SK-N-SH (cell line): ENCODE measurements around the gene SAP30BP. TPM values are rescaled to one million over a fixed set of nuclear protein-coding genes. Genes with fewer than 3 reads are reported as not detected.
A peak's percentile ranks its signal among the peaks of the same experiment; 100 is the strongest.

ENCODE experiments used
- CTCF ChIA-PET: fragments of 300-600, 350-600 bp; formaldehyde crosslinking; extraction: SDS; loops from one replicate; lab custom pipeline; 2021; lab: Yijun Ruan, JAX
- POLR2A ChIA-PET: fragments of 350-600 bp; sonication (Branson Sonifier 250); formaldehyde crosslinking; extraction: SDS; loops from one replicate; lab custom pipeline; 2020; ENCODE audit warnings: antibody characterized with exemption, inconsistent platforms; lab: Yijun Ruan, JAX
- DNase-seq: peaks from one replicate; pipeline ENCODE4 v3.0.0; 2012
- H2AFZ ChIP-seq: fragments of 200-600 bp; sonication (generic); 2 replicates; pipeline ENCODE4 v1.8.1; 2016; ENCODE audit warnings: antibody characterized with exemption, mild to moderate bottlenecking, low read depth
- H3F3A ChIP-seq: fragments of 200-600 bp; sonication (generic); replicated peaks from 2 replicates; pipeline ENCODE3; 2016; ENCODE audit warnings: antibody characterized with exemption, mild to moderate bottlenecking; ENCODE audit not compliant: insufficient read depth
- H3K27ac ChIP-seq, 2 experiments: fragments of 200-500 bp in 1 of 2; fragments of 200-600 bp in 1 of 2; sonication (Bioruptor generic) in 1 of 2; sonication (generic), shearing (Covaris generic) in 1 of 2; 2 replicates each; pipeline versions ENCODE4 v1.5.1 to v1.6.1; 2014 to 2016; ENCODE audit warnings: low read depth in 2 of 2, inconsistent platforms in 1 of 2, low read length in 1 of 2, mild to moderate bottlenecking in 1 of 2, mixed read lengths in 1 of 2
- H3K27me3 ChIP-seq: fragments of 200-600 bp; sonication (generic), shearing (Covaris generic); 2 replicates; pipeline ENCODE4 v1.6.1; 2016; ENCODE audit warnings: mixed run types; ENCODE audit not compliant: insufficient read depth
- H3K36me3 ChIP-seq, 2 experiments: fragments of 200-500 bp in 1 of 2; fragments of 200-600 bp in 1 of 2; sonication (Bioruptor generic) in 1 of 2; sonication (generic) in 1 of 2; replicated peaks in 1 of 2; 2 replicates each; pipeline versions ENCODE3 to v1.5.1; 2014 to 2016; ENCODE audit warnings: low read length in 1 of 2, mild to moderate bottlenecking in 1 of 2; ENCODE audit not compliant: insufficient read depth in 2 of 2, control insufficient read depth in 1 of 2
- H3K4me1 ChIP-seq, 2 experiments: fragments of 200-500 bp in 1 of 2; fragments of 200-600 bp in 1 of 2; sonication (Bioruptor generic) in 1 of 2; sonication (generic), shearing (Covaris generic) in 1 of 2; 2 replicates each; pipeline versions ENCODE4 v1.5.1 to v1.6.1; 2014 to 2016; ENCODE audit warnings: low read depth in 1 of 2, low read length in 1 of 2, mixed run types in 1 of 2; ENCODE audit not compliant: insufficient read depth in 2 of 2, control insufficient read depth in 1 of 2
- H3K4me2 ChIP-seq: fragments of 200-600 bp; sonication (generic), shearing (Covaris generic); 2 replicates; pipeline ENCODE4 v1.6.1; 2017; ENCODE audit warnings: mixed run types
- H3K4me3 ChIP-seq, 2 experiments: fragments of 200-500 bp in 1 of 2; fragments of 200-600 bp in 1 of 2; sonication (Bioruptor generic) in 1 of 2; sonication (generic), shearing (Covaris generic) in 1 of 2; 2 replicates each; pipeline versions ENCODE4 v1.5.1 to v1.8.1; 2014 to 2016; ENCODE audit warnings: low read depth in 2 of 2, inconsistent platforms in 1 of 2, low read length in 1 of 2, mild to moderate bottlenecking in 1 of 2, mixed read lengths in 1 of 2, moderate library complexity in 1 of 2
- H3K79me2 ChIP-seq: fragments of 200-600 bp; sonication (generic); 2 replicates; pipeline ENCODE4 v1.8.1; 2017; ENCODE audit warnings: mild to moderate bottlenecking; ENCODE audit not compliant: insufficient read depth
- H3K9ac ChIP-seq: fragments of 200-600 bp; sonication (generic); 2 replicates; pipeline ENCODE4 v1.6.1; 2017; ENCODE audit warnings: mixed run types
- H3K9me2 ChIP-seq: fragments of 200-600 bp; sonication (generic); 2 replicates; pipeline ENCODE4 v1.6.1; 2017; ENCODE audit warnings: mixed run types
- H3K9me3 ChIP-seq: fragments of 200-600 bp; sonication (generic); 2 replicates; pipeline ENCODE4 v1.6.1; 2017; ENCODE audit warnings: mixed run types, mild to moderate bottlenecking, moderate library complexity
- H4K20me1 ChIP-seq: fragments of 200-600 bp; sonication (generic); 2 replicates; pipeline ENCODE4 v1.6.1; 2017; ENCODE audit warnings: mild to moderate bottlenecking, mixed run types; ENCODE audit not compliant: insufficient read depth
- CHD2 ChIP-seq: fragments of 150-350 bp; IDR thresholded peaks from 2 replicates; pipeline ENCODE4 v1.6.1; 2018; ENCODE audit warnings: low read length; ENCODE audit not compliant: partially characterized antibody
- ELF1 ChIP-seq: IDR thresholded peaks from 2 replicates; pipeline ENCODE4 v1.4.0; 2012
- EP300 ChIP-seq, 2 experiments: IDR thresholded peaks; 2 replicates each; pipeline versions ENCODE4 v1.4.0 to v1.6.1; 2012; ENCODE audit warnings: borderline replicate concordance in 1 of 2, low read depth in 1 of 2, low read length in 1 of 2
- FOSL2 ChIP-seq: IDR thresholded peaks from 2 replicates; pipeline ENCODE4 v1.4.0; 2012; ENCODE audit warnings: low read depth, mild to moderate bottlenecking, moderate library complexity, borderline replicate concordance
- GABPA ChIP-seq: IDR thresholded peaks from 2 replicates; pipeline ENCODE4 v1.4.0; 2012; ENCODE audit warnings: low read depth, mild to moderate bottlenecking
- GATA2 ChIP-seq: sonication (generic); formaldehyde crosslinking; IDR thresholded peaks from 2 replicates; pipeline ENCODE4 v1.5.0; 2020; ENCODE audit warnings: mild to moderate bottlenecking, missing genetic modification reagents
- IRF3 ChIP-seq: fragments of 150-350 bp; IDR thresholded peaks from 2 replicates; pipeline ENCODE4 v1.6.1; 2016; ENCODE audit warnings: mild to moderate bottlenecking, low read depth, low read length
- MAX ChIP-seq: IDR thresholded peaks from 2 replicates; pipeline ENCODE4 v1.4.0; 2012; ENCODE audit warnings: low read depth
- MEF2A ChIP-seq: IDR thresholded peaks from 2 replicates; pipeline ENCODE4 v1.4.0; 2012; ENCODE audit warnings: low read depth, borderline replicate concordance
- MXI1 ChIP-seq: IDR thresholded peaks from 2 replicates; pipeline ENCODE4 v1.6.1; 2012; ENCODE audit warnings: mild to moderate bottlenecking, low read depth, low read length, improper control_type of control experiment
- NFIC ChIP-seq: IDR thresholded peaks from 2 replicates; pipeline ENCODE4 v1.4.0; 2012; ENCODE audit warnings: borderline replicate concordance
- POLR2AphosphoS5 ChIP-seq: IDR thresholded peaks from 2 replicates; pipeline ENCODE4 v1.6.1; 2012; ENCODE audit warnings: low read depth, low read length
- RAD21 ChIP-seq: IDR thresholded peaks from 2 replicates; pipeline ENCODE4 v1.6.1; 2012; ENCODE audit warnings: mild to moderate bottlenecking, low read length
- RCOR1 ChIP-seq: fragments of 150-350 bp; IDR thresholded peaks from 2 replicates; pipeline ENCODE4 v1.6.1; 2017; ENCODE audit warnings: antibody characterized with exemption, low read length
- REST ChIP-seq: IDR thresholded peaks from 2 replicates; pipeline ENCODE4 v1.6.1; 2012; ENCODE audit warnings: mild to moderate bottlenecking, low read depth, low read length, moderate library complexity
- RFX5 ChIP-seq: IDR thresholded peaks from 2 replicates; pipeline ENCODE4 v1.6.1; 2012; ENCODE audit warnings: mild to moderate bottlenecking, improper control_type of control experiment, low read length
- RXRA ChIP-seq: IDR thresholded peaks from 2 replicates; pipeline ENCODE4 v1.4.0; 2012; ENCODE audit warnings: low read depth, mild to moderate bottlenecking, borderline replicate concordance
- SMC3 ChIP-seq: IDR thresholded peaks from 2 replicates; pipeline ENCODE4 v1.6.1; 2012; ENCODE audit warnings: low read depth, low read length, improper control_type of control experiment
- TCF12 ChIP-seq: IDR thresholded peaks from 2 replicates; pipeline ENCODE4 v1.4.0; 2012
- TEAD4 ChIP-seq: IDR thresholded peaks from 2 replicates; pipeline ENCODE4 v1.4.0; 2012; ENCODE audit warnings: mild to moderate bottlenecking, borderline replicate concordance; ENCODE audit not compliant: insufficient read depth
- USF2 ChIP-seq: fragments of 150-350 bp; IDR thresholded peaks from 2 replicates; pipeline ENCODE4 v1.6.1; 2017; ENCODE audit warnings: antibody characterized with exemption, low read length, low read depth, borderline replicate concordance
- YY1 ChIP-seq: IDR thresholded peaks from 2 replicates; pipeline ENCODE4 v1.4.0; 2012; ENCODE audit warnings: low read depth, mild to moderate bottlenecking
- WGBS: methylation state at CpG from one replicate; pipeline ENCODE4 v1.1.6; 2017; ENCODE audit warnings: low lambda C conversion rate; 5-methylcytosine and 5-hydroxymethylcytosine counted together
- polyA plus RNA-seq, 3 experiments: library from polyadenylated mRNA; depleted of rRNA; stranded (reverse); fragments of >200 nt; gene quantifications; 2 replicates each; pipeline ENCODE4 v1.2.3, GENCODE V29; 2012

The SAP30BP gene
- polyA plus RNA-seq, 1 of the 3 experiments (the other 2 are of a cell fraction) = 158 TPM

- WGBS = 57% methylated on average over 10 of the region's 12 CpGs
- no peak overlapping the region; a peak in 1 of 4 replicates for H3K27ac ChIP-seq
- no peak overlapping the region for H2AFZ ChIP-seq
- ChIA-PET POLR2A (interaction anchor here (1.2 kb wide), 1 partner anchor 116 kb away, joined by 9 read pairs; no protein-coding TSS in a partner anchor), CTCF (interaction anchor here (0.6 to 37.9 kb wide), 63 partner anchors 6 to 370 kb away, joined by 3 to 1370 read pairs (median 7); partner anchors contain the start of genes GALK1, MRPS7, MYO15B and RECQL5)
- peaks cover 18% of the 10 kb centered on the region for H4K20me1 ChIP-seq
- H3K9me3 ChIP-seq = no peaks in the 10 kb centered on the region
- peaks cover 0 to 44% of the 10 kb centered on the region in 2 experiments for H3K36me3 ChIP-seq
- H3K4me1 ChIP-seq = peaks cover 12 to 15% of the 10 kb centered on the region in 2 experiments; a peak in 3 of 4 replicates
- TF ChIP-seq USF2 = no peak
- no peak for TF ChIP-seq CHD2
- TF ChIP-seq RAD21 = no peak
- H3K4me2 ChIP-seq = no peak overlapping the region
- H3K9ac ChIP-seq = no peak overlapping the region
- H3K27me3 ChIP-seq = no peaks in the 10 kb centered on the region
- H3K9me2 ChIP-seq = no peaks in the 10 kb centered on the region
- DNase-seq = no peak
- H3F3A ChIP-seq = peaks cover 3% of the 10 kb centered on the region
- H3K4me3 ChIP-seq = no peak overlapping the region
- no peaks in the 10 kb centered on the region for H3K79me2 ChIP-seq
These were observed 34.7 kb upstream of the SAP30BP start for GRCh38 chr17:75632428-75632827.

GRCh38 chr17:75632863-75633485 is 34.2 kb upstream of the SAP30BP start, which contains the start of gene SMIM5:
TSS of gene SMIM5 (plus strand) at chr17:75633434. CDS start at chr17:75640202, 6,768 bp downstream.
- H3K79me2 ChIP-seq = no peaks in the 10 kb centered on the region
- DNase-seq = peak; percentile 98
- no peak within 1 kb of the TSS for H3K9ac ChIP-seq
- POLR2A ChIA-PET = interaction anchor here (0.8 to 1.2 kb wide), 3 partner anchors 115 to 177 kb away, joined by 3 to 9 read pairs (median 3); partner anchors contain the start of gene TMEM94
- H3K4me1 ChIP-seq = peaks cover 12 to 15% of the 10 kb centered on the region in 2 experiments; a peak in 3 of 4 replicates
- H2AFZ ChIP-seq = no peak within 1 kb of the TSS
- CTCF ChIA-PET = interaction anchor here (0.6 to 37.9 kb wide), 79 partner anchors 6 to 398 kb away, joined by 3 to 1370 read pairs (median 6); partner anchors contain the start of genes GALK1, MRPS7, MYO15B and RECQL5
- no peaks in the 10 kb centered on the region for H3K9me2 ChIP-seq
- H4K20me1 ChIP-seq = peaks cover 18% of the 10 kb centered on the region
- H3K9me3 ChIP-seq = no peaks in the 10 kb centered on the region
- H3K4me3 ChIP-seq = no peak within 1 kb of the TSS; a peak in 1 of 4 replicates
- peaks cover 3% of the 10 kb centered on the region for H3F3A ChIP-seq
- peak within 1 kb of the TSS in 1 of 2 experiments; percentile 59; a peak in 3 of 4 replicates for H3K27ac ChIP-seq
- H3K27me3 ChIP-seq = no peaks in the 10 kb centered on the region
- WGBS = 13% methylated on average over 15 of the region's 19 CpGs
- H3K36me3 ChIP-seq = peaks cover 0 to 47% of the 10 kb centered on the region in 2 experiments
- H3K4me2 ChIP-seq = peak within 1 kb of the TSS; percentile 47; the same call in 1 of the 2 replicates
- TF ChIP-seq EP300 (IDR thresholded peaks at IDR 0.05; ENCODE audit: borderline replicate concordance in 1 of 2, low read depth in 1 of 2, low read length in 1 of 2) (no peak), FOSL2 (no peak), POLR2AphosphoS5 (no peak), YY1 (no peak), MXI1 (peak; percentile 87), TCF12 (no peak), IRF3 (no peak), MAX (peak; percentile 63; the same call in 1 of the 2 replicates), RCOR1 (0 out of 2 replicates have a peak, but pooled peaks have one; percentile 42), ELF1 (no peak), REST (no peak), NFIC (no peak), SMC3 (peak; percentile 90), MEF2A (no peak), RXRA (no peak), GATA2 (CRISPR knock-in tag) (no peak), GABPA (no peak), CHD2 (no peak), RFX5 (no peak), TEAD4 (no peak)
